ENCODE data around the gene GCC2. TPM values are rescaled to one million over a fixed set of nuclear protein-coding genes. Genes with fewer than 3 reads are reported as not detected.

Gene GCC2
- total and polyA plus RNA-seq, 2 of the 13 experiments (the other 11 are each of a cell fraction or from before 2014, with no cell fraction given) = 17.6 to 22.5 TPM

DNA sequence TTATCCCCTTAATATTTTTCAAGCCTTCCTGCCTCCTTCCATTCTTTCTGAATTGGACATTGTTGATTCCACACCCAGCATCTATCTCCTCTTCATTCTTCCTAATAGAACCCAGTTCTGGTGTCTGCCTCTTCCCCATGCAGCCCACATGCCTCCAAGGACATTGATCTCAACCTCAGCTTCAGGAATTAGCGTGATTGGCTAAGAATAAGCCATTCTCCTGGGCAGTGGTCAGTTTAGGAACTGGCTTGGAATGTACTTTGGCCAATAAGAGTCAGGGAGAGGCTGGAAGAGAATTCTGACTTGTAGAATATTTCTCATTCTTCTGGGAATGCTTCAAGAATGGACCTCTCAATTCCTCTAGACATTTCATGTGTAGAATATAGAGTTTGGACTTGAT is 25.9 kb upstream of the GCC2 start:
- Histone ChIP-seq H3K27ac (ENCODE audit: extremely low read length, insufficient read depth, low read length) (peak overlapping the region; percentile 44), H3K27me3 (ENCODE audit: control insufficient read depth in 1 of 2, insufficient read depth in 2 of 2, low read length in 2 of 2) (no peaks in the 10 kb centered on the region), H3K9ac (ENCODE audit: insufficient read depth, low read depth, low read length) (0 out of 2 replicates have a peak overlapping the region, but pooled peaks have one; percentile 0), H3K36me3 (replicated peaks in 1 of 2; ENCODE audit: control insufficient read depth in 1 of 2, insufficient read depth in 2 of 2, low read length in 2 of 2) (no peaks in the 10 kb centered on the region), H3K9me3 (ENCODE audit: low read length) (no peaks in the 10 kb centered on the region), H4K20me1 (ENCODE audit: insufficient read depth, low read length) (no peaks in the 10 kb centered on the region), H3K4me2 (ENCODE audit: low read depth, low read length) (peak overlapping the region; percentile 69), H3K4me3 (replicated peaks in 1 of 3; ENCODE audit: insufficient read depth in 1 of 3, low read depth in 2 of 3, low read length in 3 of 3) (peak overlapping the region in 1 of 3 experiments; percentile 51; a peak in 1 of 6 replicates), H3K79me2 (ENCODE audit: insufficient read depth, low read length) (no peaks in the 10 kb centered on the region), H2AFZ (ENCODE audit: low read length) (peak overlapping the region; percentile 7), H3K4me1 (ENCODE audit: insufficient read depth, low read length) (peaks cover 21% of the 10 kb centered on the region)
- intact Hi-C loops (cut with micrococcal nuclease; ENCODE audit: unreplicated experiment) = no loop called here
- ChIA-PET POLR2A (interaction anchor here (0.6 to 0.9 kb wide), 2 partner anchors 25 to 26 kb away, joined by 3 to 4 read pairs; partner anchors contain the start of gene GCC2), CTCF (ENCODE audit: low intra/inter-chr PET ratio, low total read pairs) (no interaction called here)
- BruUV-seq (replicated peaks) = TSS peak; percentile 89
- TF ChIP-seq ZNF563 (CRISPR knock-in tag; IDR thresholded peaks at IDR 0.05) = no peak
- 0 out of 2 replicates have a peak, but pooled peaks have one; percentile 68 for TF ChIP-seq FOXO4 (CRISPR knock-in tag; conservative IDR thresholded peaks at IDR 0.05)
- 0 out of 2 replicates have a peak, but pooled peaks have one; percentile 13 for TF ChIP-seq ZNF709 (CRISPR knock-in tag; IDR thresholded peaks at IDR 0.05)
- peak; percentile 31; the same call in 1 of the 2 replicates for TF ChIP-seq NFYB (CRISPR knock-in tag; IDR thresholded peaks at IDR 0.05)
- TF ChIP-seq NFYC (CRISPR knock-in tag; IDR thresholded peaks at IDR 0.05) = peak; percentile 26; the same call in 1 of the 2 replicates
- no peak for TF ChIP-seq ZBTB38 (CRISPR knock-in tag; IDR thresholded peaks at IDR 0.05)
- TF ChIP-seq KMT2B (CRISPR knock-in tag; IDR thresholded peaks at IDR 0.05) = 0 out of 2 replicates have a peak, but pooled peaks have one; percentile 1
- ATAC-seq (peak; percentile 68), FAIRE-seq (peak; percentile 18), DNase-seq (ENCODE audit: low spot score) (peak; percentile 43)
- in situ Hi-C loops (cut with HindIII; ENCODE audit: extremely low pct_ligation_motif_present, low pct_unique_long_range_greater_than_20kb) = no loop called here
- WGBS (ENCODE audit: low lambda C conversion rate) = 0% methylated on average over 1 of the region's 1 CpG
